SK-N-MC (cell line): ENCODE data around the gene PNPO.
"Not testable (repeated sequence)": the region's sequence is repeated elsewhere in the genome, so short reads cannot be mapped to it uniquely, and the experiment has no call there.

ENCODE experiments used
- DNase-seq: peaks from one replicate; pipeline ENCODE4 v3.0.0-alpha.2; 2011; ENCODE audit warnings: low read depth, low spot score
- H3K27ac ChIP-seq: fragments of 200-600 bp; sonication (generic); 2 replicates; pipeline ENCODE4 v1.5.1; 2016; ENCODE audit warnings: mixed run types
- H3K36me3 ChIP-seq: fragments of 200-600 bp; sonication (generic); 2 replicates; pipeline ENCODE4 v1.6.1; 2017; ENCODE audit warnings: antibody characterized with exemption, low read length, mixed read lengths; ENCODE audit not compliant: insufficient read depth
- H3K4me3 ChIP-seq: fragments of 200-600 bp; sonication (generic); 2 replicates; pipeline ENCODE4 v1.5.1; 2016
- H3K9ac ChIP-seq: fragments of 200-600 bp; sonication (generic); 2 replicates; pipeline ENCODE4 v1.8.0; 2017; ENCODE audit warnings: mixed run types, mixed read lengths; ENCODE audit not compliant: insufficient read length
- H3K9me3 ChIP-seq: fragments of 200-600 bp; sonication (generic); 2 replicates; pipeline ENCODE4 v1.6.1; 2017; ENCODE audit warnings: low read depth, mild to moderate bottlenecking, antibody characterized with exemption, low read length, moderate library complexity, mixed read lengths
- EZH2 ChIP-seq: fragments of 200-600 bp; sonication (generic); IDR thresholded peaks from one replicate; pipeline ENCODE4 v1.6.1; 2017; ENCODE audit warnings: antibody characterized with exemption
- FOXP2 ChIP-seq: optimal IDR thresholded peaks from 2 replicates; pipeline ENCODE3; 2011; ENCODE audit warnings: mild to moderate bottlenecking, moderate library complexity; ENCODE audit not compliant: insufficient read depth; ENCODE audit errors: extremely low read length, control extremely low read depth
- POLR2AphosphoS5 ChIP-seq: IDR thresholded peaks from 2 replicates; pipeline ENCODE4 v1.6.1; 2012; ENCODE audit warnings: mild to moderate bottlenecking, low read depth, low read length, borderline replicate concordance

PNPO gene

GRCh38 chr17:47983492-47984223 is 42.3 kb downstream of the PNPO start:
- no peak for DNase-seq
- Histone ChIP-seq H3K9me3 (no peaks in the 10 kb centered on the region), H3K4me3 (no peak overlapping the region), H3K27ac (peak overlapping the region; percentile 31; the same call in 1 of the 2 replicates), H3K36me3 (peaks cover 28% of the 10 kb centered on the region), H3K9ac (no peak overlapping the region)
- TF ChIP-seq FOXP2: no peak

- TF ChIP-seq POLR2AphosphoS5 (no peak), FOXP2 (no peak), EZH2 (no peak)
- no peaks in the 10 kb centered on the region for H3K9me3 ChIP-seq
- H3K36me3 ChIP-seq: peaks cover 5% of the 10 kb centered on the region; the same call in 1 of the 2 replicates
- no peak overlapping the region for H3K9ac ChIP-seq
- no peak overlapping the region for H3K4me3 ChIP-seq
- no peak overlapping the region for H3K27ac ChIP-seq
- no peak for DNase-seq
Observed at GRCh38 chr17:47986520-47986919, 45.1 kb downstream of the PNPO start.

GRCh38 chr17:47987240-47987835 is 46.0 kb downstream of the PNPO start:
- peak overlapping the region; percentile 33 for H3K27ac ChIP-seq
- H3K9me3 ChIP-seq: no peaks in the 10 kb centered on the region
- H3K4me3 ChIP-seq: no peak overlapping the region
- peak overlapping the region; percentile 2 for H3K9ac ChIP-seq
- no peaks in the 10 kb centered on the region; the same call in 1 of the 2 replicates for H3K36me3 ChIP-seq
- DNase-seq: no peak
- TF ChIP-seq FOXP2: no peak
- TF ChIP-seq POLR2AphosphoS5: no peak
- TF ChIP-seq EZH2: no peak

- not testable (repeated sequence) for H3K4me3 ChIP-seq, H3K27ac ChIP-seq, H3K36me3 ChIP-seq, H3K9ac ChIP-seq, DNase-seq, H3K9me3 ChIP-seq
Observed at GRCh38 chr17:47988445-47988844, 47.1 kb downstream of the PNPO start.

- Histone ChIP-seq H3K27ac (no peak overlapping the region), H3K4me3 (no peak overlapping the region), H3K36me3 (no peaks in the 10 kb centered on the region), H3K9ac (no peak overlapping the region), H3K9me3 (no peaks in the 10 kb centered on the region)
- TF ChIP-seq EZH2: no peak
- TF ChIP-seq FOXP2: no peak
- no peak for TF ChIP-seq POLR2AphosphoS5
- no peak for DNase-seq
Observed at GRCh38 chr17:47989159-47989558, 47.8 kb downstream of the PNPO start.

- H3K9ac ChIP-seq: no peak overlapping the region
- no peaks in the 10 kb centered on the region for H3K36me3 ChIP-seq
- H3K27ac ChIP-seq: no peak overlapping the region
- TF ChIP-seq EZH2 (no peak), FOXP2 (no peak)
- H3K9me3 ChIP-seq: no peaks in the 10 kb centered on the region
- no peak overlapping the region for H3K4me3 ChIP-seq
- DNase-seq: no peak
Observed at GRCh38 chr17:47989700-47990099, 48.3 kb downstream of the PNPO start.

- Histone ChIP-seq H3K9ac (no peak overlapping the region), H3K9me3 (no peaks in the 10 kb centered on the region), H3K27ac (no peak overlapping the region), H3K36me3 (no peaks in the 10 kb centered on the region), H3K4me3 (no peak overlapping the region)
- no peak for DNase-seq
- no peak for TF ChIP-seq EZH2
- no peak for TF ChIP-seq FOXP2
- TF ChIP-seq POLR2AphosphoS5: no peak
Observed at GRCh38 chr17:47990962-47991731, 49.8 kb downstream of the PNPO start.

- H3K27ac ChIP-seq: no peak overlapping the region
- H3K36me3 ChIP-seq: no peaks in the 10 kb centered on the region
- no peak overlapping the region for H3K4me3 ChIP-seq
- no peaks in the 10 kb centered on the region for H3K9me3 ChIP-seq
- DNase-seq: no peak
- H3K9ac ChIP-seq: no peak overlapping the region
- no peak for TF ChIP-seq EZH2
- no peak for TF ChIP-seq FOXP2
- no peak for TF ChIP-seq POLR2AphosphoS5
Observed at GRCh38 chr17:47992216-47992615, 50.8 kb downstream of the PNPO start.
